K562 (cell line): ENCODE results near the gene SUPT3H. TPM values are rescaled to one million over a fixed set of nuclear protein-coding genes. Genes with fewer than 3 reads are reported as not detected.
"Not testable (repeated sequence)": the region's sequence is repeated elsewhere in the genome, so short reads cannot be mapped to it uniquely, and the experiment has no call there.

Experiments
- ARID1B ChIP-seq: fragments of 450-650 bp; IDR thresholded peaks from 2 replicates; pipeline ENCODE4 v1.6.1; 2016; ENCODE audit warnings: antibody characterized with exemption, mild to moderate bottlenecking, inconsistent platforms
- ATF1 ChIP-seq, 2 experiments: fragments of 450-650 bp in 1 of 2; IDR thresholded peaks; 2 replicates each; pipeline ENCODE4 v1.6.1; 2016; ENCODE audit warnings: missing compliant biosample characterization in 1 of 2, missing genetic modification characterization in 1 of 2
- C11orf30 ChIP-seq: fragments of 450-650 bp; IDR thresholded peaks from 2 replicates; pipeline ENCODE4 v1.6.1; 2016; ENCODE audit warnings: low read depth, mild to moderate bottlenecking
- CBFA2T3 ChIP-seq: fragments of 450-650 bp; IDR thresholded peaks from 2 replicates; pipeline ENCODE4 v1.6.1; 2017
- CCNT2 ChIP-seq: IDR thresholded peaks from 2 replicates; pipeline ENCODE4 v1.6.1; 2011; ENCODE audit warnings: borderline replicate concordance, low read depth, mild to moderate bottlenecking, moderate library complexity, mixed read lengths, low read length; ENCODE audit not compliant: insufficient read length; ENCODE audit errors: extremely low read depth
- CTBP1 ChIP-seq: fragments of 450-650 bp; IDR thresholded peaks from 2 replicates; pipeline ENCODE4 v1.6.1; 2016; ENCODE audit warnings: borderline replicate concordance
- EP300 ChIP-seq: IDR thresholded peaks from 2 replicates; pipeline ENCODE4 v1.6.1; 2012; ENCODE audit warnings: low read length, improper control_type of control experiment
- ETV5 ChIP-seq: sonication (generic); formaldehyde crosslinking; IDR thresholded peaks from 2 replicates; pipeline ENCODE4 v1.4.0; 2020; ENCODE audit warnings: low read depth, mild to moderate bottlenecking, missing genetic modification reagents
- FOXA1 ChIP-seq: fragments of 450-650 bp; IDR thresholded peaks from 2 replicates; pipeline ENCODE4 v1.6.1; 2016; ENCODE audit warnings: mild to moderate bottlenecking, borderline replicate concordance
- HDAC3 ChIP-seq: fragments of 450-650 bp; IDR thresholded peaks from 2 replicates; pipeline ENCODE4 v1.6.1; 2018; ENCODE audit warnings: borderline replicate concordance, mild to moderate bottlenecking, moderate library complexity; ENCODE audit not compliant: partially characterized antibody
- JUND ChIP-seq, 2 experiments: IDR thresholded peaks; 2 replicates in 1 of 2; 3 replicates in 1 of 2; pipeline ENCODE4 v1.6.1; 2011; ENCODE audit warnings: borderline replicate concordance in 2 of 2, low read depth in 2 of 2, low read length in 2 of 2, improper control_type of control experiment in 1 of 2, missing biosample characterization in 1 of 2, missing genetic modification characterization in 1 of 2, missing genetic modification reagents in 1 of 2
- KDM1A ChIP-seq, 2 experiments: fragments of 450-650 bp; IDR thresholded peaks; 2 replicates each; pipeline ENCODE4 v1.6.1; 2016; ENCODE audit warnings: mild to moderate bottlenecking in 2 of 2
- LEF1 ChIP-seq: fragments of 450-650 bp; IDR thresholded peaks from 2 replicates; pipeline ENCODE4 v1.6.1; 2016; ENCODE audit warnings: mild to moderate bottlenecking
- MEIS2 ChIP-seq: fragments of 450-650 bp; IDR thresholded peaks from 2 replicates; pipeline ENCODE4 v1.6.1; 2014; ENCODE audit warnings: mild to moderate bottlenecking; ENCODE audit not compliant: partially characterized antibody
- NBN ChIP-seq: fragments of 450-650 bp; IDR thresholded peaks from 2 replicates; pipeline ENCODE4 v1.6.1; 2016; ENCODE audit warnings: low read depth, mild to moderate bottlenecking
- NCOA6 ChIP-seq: fragments of 450-650 bp; IDR thresholded peaks from 2 replicates; pipeline ENCODE4 v1.6.1; 2017; ENCODE audit warnings: mild to moderate bottlenecking
- NR2C1 ChIP-seq, 2 experiments: fragments of 450-650 bp; IDR thresholded peaks; 2 replicates each; pipeline ENCODE4 v1.6.1; 2017; ENCODE audit warnings: mild to moderate bottlenecking in 2 of 2, antibody characterized with exemption in 1 of 2, inconsistent platforms in 1 of 2, missing compliant biosample characterization in 1 of 2, missing genetic modification characterization in 1 of 2
- RAD21 ChIP-seq, 2 experiments: fragments of 250-450 bp in 1 of 2; fragments of 450-650 bp in 1 of 2; sonication (Bioruptor Pico) in 1 of 2; formaldehyde crosslinking in 1 of 2; IDR thresholded peaks in 1 of 2; conservative IDR thresholded peaks in 1 of 2; 2 replicates each; pipeline versions ENCODE4 v1.4.0 to v1.8.0; 2020 to 2022; ENCODE audit warnings: mild to moderate bottlenecking in 2 of 2, moderate library complexity in 1 of 2
- TAF9B ChIP-seq: fragments of 450-650 bp; IDR thresholded peaks from 2 replicates; pipeline ENCODE4 v1.6.1; 2018; ENCODE audit warnings: mild to moderate bottlenecking; ENCODE audit not compliant: partially characterized antibody
- TFE3 ChIP-seq: fragments of 450-650 bp; formaldehyde crosslinking; IDR thresholded peaks from 2 replicates; pipeline ENCODE4 v1.4.0; 2020; ENCODE audit warnings: mild to moderate bottlenecking, mixed read lengths
- TOE1 ChIP-seq, 2 experiments: fragments of 450-650 bp in 1 of 2; sonication (generic) in 1 of 2; formaldehyde crosslinking in 1 of 2; IDR thresholded peaks; 2 replicates each; pipeline versions ENCODE4 v1.7.1 to v1.8.0; 2016 to 2022; ENCODE audit warnings: borderline replicate concordance in 2 of 2, mild to moderate bottlenecking in 2 of 2, antibody characterized with exemption in 1 of 2, inconsistent platforms in 1 of 2, low read depth in 1 of 2, missing genetic modification reagents in 1 of 2, moderate library complexity in 1 of 2
- TRIM28 ChIP-seq: fragments of 450-650 bp; IDR thresholded peaks from 2 replicates; pipeline ENCODE4 v1.6.1; 2017
- ZBTB17 ChIP-seq: fragments of 450-650 bp; formaldehyde crosslinking; IDR thresholded peaks from 2 replicates; pipeline ENCODE4 v1.4.0; 2020; ENCODE audit warnings: mild to moderate bottlenecking
- ZBTB2 ChIP-seq: fragments of 450-650 bp; IDR thresholded peaks from 2 replicates; pipeline ENCODE4 v1.6.1; 2016; ENCODE audit warnings: antibody characterized with exemption
- ZEB2 ChIP-seq: fragments of 450-650 bp; IDR thresholded peaks from 2 replicates; pipeline ENCODE4 v1.6.1; 2016
- ZNF766 ChIP-seq: fragments of 200-800 bp; sonication (Bioruptor generic); conservative IDR thresholded peaks from 2 replicates; pipeline ENCODE4 v1.6.1; 2016; ENCODE audit warnings: missing genetic modification characterization, missing compliant biosample characterization
- polyA plus RNA-seq, 8 experiments: library from polyadenylated mRNA; depleted of rRNA in 4 of 8; stranded (reverse) in 5 of 8; unstranded in 3 of 8; fragments of >200 nt; fragmentation: Nextera tagmentation in 2 of 8; fragmentation: Illumina TruSeq in 1 of 8; extraction: Ambion mirVana in 2 of 8; extraction: Trizol in 1 of 8; gene quantifications; 2 replicates each; pipeline versions ENCODE4 v1.2.1 to v1.2.3, GENCODE V29; 2011 to 2014; ENCODE audit warnings: inconsistent platforms in 1 of 8, missing spikeins in 1 of 8
- total RNA-seq, 7 experiments: library from RNA; depleted of rRNA in 6 of 7; stranded (reverse); fragments of >200 nt in 6 of 7; fragmentation: Illumina TruSeq in 2 of 7; extraction: Trizol in 2 of 7; gene quantifications; 2 replicates each; pipeline versions ENCODE4 v1.2.1 to v1.2.3, GENCODE V29; 2011 to 2021; ENCODE audit warnings: low replicate concordance in 1 of 7

SUPT3H gene
- total and polyA plus RNA-seq, 9 of the 15 experiments (the other 6 are each of a cell fraction or from before 2014, with no cell fraction given): 7.2 to 16.3 (median 11.9) TPM

DNA sequence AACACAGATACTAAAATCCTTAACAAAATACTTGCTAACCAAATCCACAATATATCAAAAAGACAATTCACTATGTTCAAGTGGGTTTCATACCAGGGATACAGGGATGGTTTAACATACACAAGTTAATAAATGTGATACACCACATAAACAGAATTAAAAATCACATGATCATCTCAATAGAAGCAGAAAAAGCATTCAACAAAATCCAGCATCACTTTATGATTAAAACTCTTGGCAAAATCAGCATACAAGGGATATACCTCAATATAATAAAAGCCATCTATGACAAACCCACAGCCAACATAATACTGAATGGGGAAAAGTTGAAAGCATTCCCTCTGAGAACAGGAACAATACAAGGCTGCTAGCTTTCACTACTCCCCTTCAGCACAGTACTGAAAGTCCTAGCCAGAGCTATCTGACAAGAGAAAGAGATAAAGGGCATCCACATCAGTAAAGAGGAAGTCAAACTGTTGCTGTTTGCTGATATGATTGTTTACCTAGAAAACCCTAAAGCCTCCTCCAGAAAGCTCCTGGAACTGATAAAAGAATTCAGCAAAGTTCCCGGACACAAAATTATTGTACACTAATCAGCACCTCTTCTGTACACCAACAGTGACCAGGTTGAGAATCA, 83.6 kb downstream of the SUPT3H start (continued):
- TF ChIP-seq TRIM28: 0 out of 2 replicates have a peak, but pooled peaks have one; percentile 44
- TF ChIP-seq FOXA1: peak; percentile 69
- peak; percentile 73 for TF ChIP-seq JUND (IDR thresholded peaks at IDR 0.05; ENCODE audit: borderline replicate concordance, low read depth, low read length)
- TF ChIP-seq JUND (tag; IDR thresholded peaks at IDR 0.05; ENCODE audit: borderline replicate concordance, low read depth, low read length); TOE1 (CRISPR knock-in tag; IDR thresholded peaks at IDR 0.05; ENCODE audit: borderline replicate concordance, low read depth); ATF1 (CRISPR knock-in tag; IDR thresholded peaks at IDR 0.05); NR2C1 (IDR thresholded peaks at IDR 0.05): not testable (repeated sequence)
- peak; percentile 95 for TF ChIP-seq CBFA2T3
- peak; percentile 99 for TF ChIP-seq CTBP1
- peak; percentile 70 for TF ChIP-seq TFE3 (CRISPR knock-in tag)
- TF ChIP-seq TOE1 (IDR thresholded peaks at IDR 0.05; ENCODE audit: borderline replicate concordance): peak; percentile 82
- peak; percentile 92; the same call in 1 of the 2 replicates for TF ChIP-seq NBN
- TF ChIP-seq TAF9B: peak; percentile 32
- TF ChIP-seq C11orf30: peak; percentile 43
- TF ChIP-seq ZEB2: peak; percentile 96
- peak; percentile 84 for TF ChIP-seq HDAC3
- peak; percentile 96 for TF ChIP-seq CCNT2
- TF ChIP-seq RAD21 (CRISPR knock-in tag; conservative IDR thresholded peaks at IDR 0.05 in 1 of 2, IDR thresholded peaks at IDR 0.05 in 1 of 2): peak; percentile 43; a peak in 3 of 4 replicates
- TF ChIP-seq EP300: peak; percentile 95
- TF ChIP-seq ATF1 (tag; IDR thresholded peaks at IDR 0.05): 0 out of 2 replicates have a peak, but pooled peaks have one; percentile 46
- 0 out of 2 replicates have a peak, but pooled peaks have one; percentile 23 for TF ChIP-seq NR2C1 (tag; IDR thresholded peaks at IDR 0.05)
- peak; percentile 99 for TF ChIP-seq ARID1B
- peak; percentile 76 for TF ChIP-seq MEIS2
- peak; percentile 45; the same call in 1 of the 2 replicates for TF ChIP-seq ZBTB2
- TF ChIP-seq NCOA6: 0 out of 2 replicates have a peak, but pooled peaks have one; percentile 33
- peak; percentile 73 for TF ChIP-seq ZBTB17
- TF ChIP-seq ZNF766: peak; percentile 67
- TF ChIP-seq LEF1: peak; percentile 73; the same call in 1 of the 2 replicates
- peak; percentile 58; the same call in 1 of the 2 replicates for TF ChIP-seq ETV5
- peak; percentile 87 to 90 for TF ChIP-seq KDM1A (IDR thresholded peaks at IDR 0.05)
